Panc1 (cell line): ENCODE measurements around the gene C19orf12.

Source experiments
- CTCF ChIP-seq: fragments of 450-650 bp; IDR thresholded peaks from 2 replicates; pipeline ENCODE4 v1.5.1; 2017; ENCODE audit warnings: mild to moderate bottlenecking
- POLR2AphosphoS5 ChIP-seq: IDR thresholded peaks from 2 replicates; pipeline ENCODE4 v1.6.1; 2012; ENCODE audit warnings: mild to moderate bottlenecking, low read depth, low read length, moderate library complexity
- REST ChIP-seq, 2 experiments: IDR thresholded peaks; 2 replicates each; pipeline ENCODE4 v1.6.1; 2011 to 2012; ENCODE audit warnings: low read depth in 2 of 2, control low read depth in 1 of 2, low read length in 1 of 2, mild to moderate bottlenecking in 1 of 2, moderate library complexity in 1 of 2; ENCODE audit not compliant: insufficient read depth in 1 of 2

GRCh38 chr19:29741776-29742175 is 26.7 kb upstream of the C19orf12 start:
- TF ChIP-seq CTCF (no peak), POLR2AphosphoS5 (no peak), REST (IDR thresholded peaks at IDR 0.05; ENCODE audit: insufficient read depth in 1 of 2, low read depth in 2 of 2, low read length in 1 of 2) (no peak)
